Fibroblast of villous mesenchyme (primary cell): ENCODE measurements around the gene TST. TPM values are rescaled to one million over a fixed set of nuclear protein-coding genes. Genes with fewer than 3 reads are reported as not detected.
"Not testable (repeated sequence)": the region's sequence is repeated elsewhere in the genome, so short reads cannot be mapped to it uniquely, and the experiment has no call there.

Experiments used
- DNase-seq: peaks from one replicate; pipeline ENCODE4 v3.0.0-alpha.2; 2010; ENCODE audit warnings: low read depth
- H3K4me3 ChIP-seq: 2 replicates; pipeline ENCODE4 v1.5.1; 2011; ENCODE audit warnings: low read depth, mild to moderate bottlenecking, low read length
- CTCF ChIP-seq: IDR thresholded peaks from 2 replicates; pipeline ENCODE4 v1.5.1; 2012; ENCODE audit warnings: low read depth, mild to moderate bottlenecking, low read length; ENCODE audit not compliant: insufficient read depth
- total RNA-seq: library from RNA; depleted of rRNA; stranded (reverse); fragments of >200 nt; gene quantifications from 2 replicates; pipeline ENCODE4 v1.2.3, GENCODE V29; 2012

The TST gene
- total RNA-seq, 1 donor: 54.4 TPM

- no peak for DNase-seq
- H3K4me3 ChIP-seq: no peak overlapping the region
- no peak for TF ChIP-seq CTCF
Measured at GRCh38 chr22:36991206-36991605, 28.0 kb downstream of the TST start.

DNA sequence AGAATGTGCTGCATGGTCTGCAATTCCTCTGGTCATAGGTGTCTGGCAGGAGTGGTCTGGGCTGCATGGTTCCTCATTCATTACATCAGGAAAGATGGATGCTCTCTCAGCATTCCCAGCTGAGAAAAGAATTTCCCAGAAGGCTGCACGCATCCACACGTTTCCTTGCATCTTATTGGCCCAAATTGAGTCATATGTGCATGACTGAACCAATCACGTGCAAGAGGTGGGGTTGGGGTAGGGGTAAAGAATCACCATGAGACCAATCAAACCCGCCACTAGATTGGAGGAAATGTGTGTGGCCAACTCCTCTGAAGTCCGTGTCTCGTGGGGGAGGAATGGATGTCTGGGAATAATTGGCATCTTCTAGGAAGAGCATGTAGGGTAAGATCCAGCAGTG, 28.8 kb downstream of the TST start:
- no peak overlapping the region for H3K4me3 ChIP-seq
- TF ChIP-seq CTCF: no peak
- no peak for DNase-seq

DNA sequence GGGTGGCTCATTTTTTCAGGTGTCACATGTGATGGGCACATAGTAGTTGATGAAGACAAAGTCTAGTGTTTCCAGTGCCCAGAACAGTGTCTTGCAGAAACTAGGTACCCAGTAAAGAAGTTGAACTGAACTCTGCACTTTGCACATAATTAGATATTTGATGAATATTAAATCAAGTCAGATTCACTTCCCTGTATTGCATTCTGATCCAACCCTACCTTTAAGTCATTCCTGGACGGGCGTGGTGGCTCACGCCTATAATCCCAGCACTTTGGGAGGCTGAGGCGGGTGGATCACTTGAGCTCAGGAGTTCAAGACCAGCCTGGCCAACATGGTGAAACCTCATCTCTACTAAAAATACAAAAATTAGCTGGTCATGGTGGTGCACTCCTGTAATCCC, 30.2 kb downstream of the TST start:
- H3K4me3 ChIP-seq, DNase-seq: not testable (repeated sequence)

- no peak for DNase-seq
- no peak overlapping the region for H3K4me3 ChIP-seq
- no peak for TF ChIP-seq CTCF
Measured at GRCh38 chr22:36988075-36988832, 31.0 kb downstream of the TST start.

GRCh38 chr22:36986242-36986821, 32.9 kb downstream of the TST start:
- TF ChIP-seq CTCF: peak; percentile 56
- no peak for DNase-seq
- H3K4me3 ChIP-seq: no peak overlapping the region

DNA sequence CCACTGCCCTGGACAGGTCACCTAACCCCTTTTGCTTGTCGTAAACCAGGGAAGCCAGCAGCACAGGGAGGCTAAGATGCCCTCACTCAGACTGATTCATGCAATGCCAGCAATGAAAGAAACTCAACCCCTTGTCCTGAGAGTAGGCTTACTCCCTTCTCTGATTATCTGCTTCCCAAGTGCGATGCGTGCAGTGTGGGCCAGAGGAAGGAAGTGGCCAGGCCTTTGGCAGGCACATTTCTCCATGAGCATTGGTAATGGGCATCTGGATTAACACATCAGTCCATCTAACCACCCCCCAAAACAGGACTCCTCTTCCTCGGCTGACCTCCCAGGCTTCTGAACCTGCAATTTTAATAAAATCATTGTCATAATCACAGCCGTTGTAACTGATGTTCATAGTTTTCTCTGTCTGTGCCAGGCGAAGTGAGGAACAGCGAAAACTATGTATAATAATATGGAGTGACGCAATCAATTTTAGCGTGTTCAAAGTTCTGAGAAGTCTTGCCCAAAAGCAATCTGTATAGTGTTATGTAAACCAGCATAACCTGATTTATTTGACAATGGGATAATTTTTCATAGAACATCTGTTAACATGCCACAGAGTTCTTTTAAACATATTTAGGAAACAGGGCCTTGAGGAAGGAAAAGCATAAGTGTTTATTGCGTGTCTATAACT, 33.9 kb downstream of the TST start:
- no peak overlapping the region for H3K4me3 ChIP-seq
- no peak for DNase-seq
- no peak for TF ChIP-seq CTCF

- TF ChIP-seq CTCF: no peak
- H3K4me3 ChIP-seq: no peak overlapping the region
- DNase-seq: no peak
Measured at GRCh38 chr22:36982136-36982535, 37.1 kb downstream of the TST start.
